WERI-Rb-1 (cell line): Measurements from ENCODE around the gene FGFR2.

Experiments
- DNase-seq: peaks from one replicate; pipeline ENCODE4 v3.0.0-alpha.2; 2020
- H3K27ac ChIP-seq: fragments of 250-450 bp; sonication (Bioruptor Pico); 2 replicates; pipeline ENCODE4 v1.5.1; 2020; ENCODE audit warnings: mild to moderate bottlenecking, moderate library complexity
- H3K27me3 ChIP-seq: fragments of 250-450 bp; sonication (Bioruptor Pico); 2 replicates; pipeline ENCODE4 v1.5.1; 2021; ENCODE audit warnings: mild to moderate bottlenecking, low read depth, moderate library complexity; ENCODE audit not compliant: insufficient read depth, severe bottlenecking
- H3K36me3 ChIP-seq: fragments of 250-450 bp; sonication (Bioruptor Pico); 2 replicates; pipeline ENCODE4 v1.5.1; 2020; ENCODE audit warnings: mild to moderate bottlenecking, moderate library complexity
- H3K4me3 ChIP-seq: 2 replicates; pipeline ENCODE4 v1.5.1; 2011; ENCODE audit warnings: low read depth, mild to moderate bottlenecking, control low read depth, low read length
- H3K9me3 ChIP-seq: fragments of 250-450 bp; sonication (Bioruptor Pico); 2 replicates; pipeline ENCODE4 v1.5.1; 2021; ENCODE audit warnings: mild to moderate bottlenecking, moderate library complexity; ENCODE audit not compliant: severe bottlenecking
- TF ChIP-seq, protein P1 (sequence below): IDR thresholded peaks from 2 replicates; pipeline ENCODE4 v1.5.1; 2011; ENCODE audit warnings: low read depth, mild to moderate bottlenecking, control low read depth, inconsistent platforms, low read length

The FGFR2 gene

DNA sequence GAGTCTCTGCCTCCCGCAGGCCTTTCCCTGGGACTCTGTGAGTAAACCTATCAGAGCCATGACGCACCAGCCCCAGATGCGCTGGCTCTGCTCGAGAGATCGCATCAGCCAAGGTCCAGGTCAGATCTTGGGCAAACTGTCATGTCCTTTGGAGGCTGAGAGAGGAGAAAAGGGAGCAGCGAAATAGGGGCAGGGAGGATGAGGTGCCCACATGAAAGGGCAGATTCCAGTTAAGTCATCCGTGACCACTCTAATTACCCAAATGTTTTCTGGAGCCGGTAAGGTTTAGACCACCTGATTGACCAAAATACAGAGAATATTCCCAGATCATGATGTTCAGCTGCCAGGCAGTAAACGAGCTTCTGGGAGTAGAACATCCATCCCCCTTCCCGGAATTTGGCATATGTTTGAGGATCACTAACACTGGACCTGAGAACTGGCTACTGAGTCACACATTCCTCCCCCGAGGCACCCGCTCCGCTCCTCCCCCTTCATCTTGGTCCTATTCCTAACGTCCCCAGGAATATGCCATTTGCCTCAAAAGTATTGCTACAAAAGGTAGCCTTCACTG is 88.0 kb downstream of the FGFR2 start:
- no peaks in the 10 kb centered on the region for H3K9me3 ChIP-seq
- no peaks in the 10 kb centered on the region for H3K27me3 ChIP-seq
- DNase-seq = no peak
- peaks cover 2% of the 10 kb centered on the region; the same call in 1 of the 2 replicates for H3K36me3 ChIP-seq
- no peak overlapping the region for H3K27ac ChIP-seq
- TF ChIP-seq, protein P1, sequence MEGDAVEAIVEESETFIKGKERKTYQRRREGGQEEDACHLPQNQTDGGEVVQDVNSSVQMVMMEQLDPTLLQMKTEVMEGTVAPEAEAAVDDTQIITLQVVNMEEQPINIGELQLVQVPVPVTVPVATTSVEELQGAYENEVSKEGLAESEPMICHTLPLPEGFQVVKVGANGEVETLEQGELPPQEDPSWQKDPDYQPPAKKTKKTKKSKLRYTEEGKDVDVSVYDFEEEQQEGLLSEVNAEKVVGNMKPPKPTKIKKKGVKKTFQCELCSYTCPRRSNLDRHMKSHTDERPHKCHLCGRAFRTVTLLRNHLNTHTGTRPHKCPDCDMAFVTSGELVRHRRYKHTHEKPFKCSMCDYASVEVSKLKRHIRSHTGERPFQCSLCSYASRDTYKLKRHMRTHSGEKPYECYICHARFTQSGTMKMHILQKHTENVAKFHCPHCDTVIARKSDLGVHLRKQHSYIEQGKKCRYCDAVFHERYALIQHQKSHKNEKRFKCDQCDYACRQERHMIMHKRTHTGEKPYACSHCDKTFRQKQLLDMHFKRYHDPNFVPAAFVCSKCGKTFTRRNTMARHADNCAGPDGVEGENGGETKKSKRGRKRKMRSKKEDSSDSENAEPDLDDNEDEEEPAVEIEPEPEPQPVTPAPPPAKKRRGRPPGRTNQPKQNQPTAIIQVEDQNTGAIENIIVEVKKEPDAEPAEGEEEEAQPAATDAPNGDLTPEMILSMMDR = no peak
- no peak overlapping the region for H3K4me3 ChIP-seq

DNA sequence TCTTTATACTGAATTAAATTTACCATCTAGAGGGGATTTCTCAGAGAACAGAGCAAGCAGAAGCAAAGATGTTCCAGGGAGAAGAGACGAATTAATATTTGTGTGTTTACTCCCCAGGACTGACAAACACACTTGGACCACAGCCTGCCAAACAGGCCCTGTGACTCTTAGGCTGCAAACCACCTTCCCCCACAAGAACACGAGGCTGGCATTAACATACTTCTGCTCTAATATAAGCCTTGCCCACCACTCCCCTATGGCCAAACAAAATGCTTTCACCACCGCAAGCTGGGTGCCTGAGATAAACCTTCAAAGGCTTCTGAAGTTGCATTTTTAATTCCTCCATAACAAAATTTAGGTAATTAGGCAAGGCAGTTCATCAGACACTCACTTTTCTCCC is 88.4 kb downstream of the FGFR2 start:
- no peaks in the 10 kb centered on the region for H3K9me3 ChIP-seq
- H3K27ac ChIP-seq = no peak overlapping the region
- H3K4me3 ChIP-seq = no peak overlapping the region
- no peaks in the 10 kb centered on the region for H3K27me3 ChIP-seq
- H3K36me3 ChIP-seq = peaks cover 2% of the 10 kb centered on the region; the same call in 1 of the 2 replicates
- TF ChIP-seq, protein P1 = no peak
- DNase-seq = no peak

DNA sequence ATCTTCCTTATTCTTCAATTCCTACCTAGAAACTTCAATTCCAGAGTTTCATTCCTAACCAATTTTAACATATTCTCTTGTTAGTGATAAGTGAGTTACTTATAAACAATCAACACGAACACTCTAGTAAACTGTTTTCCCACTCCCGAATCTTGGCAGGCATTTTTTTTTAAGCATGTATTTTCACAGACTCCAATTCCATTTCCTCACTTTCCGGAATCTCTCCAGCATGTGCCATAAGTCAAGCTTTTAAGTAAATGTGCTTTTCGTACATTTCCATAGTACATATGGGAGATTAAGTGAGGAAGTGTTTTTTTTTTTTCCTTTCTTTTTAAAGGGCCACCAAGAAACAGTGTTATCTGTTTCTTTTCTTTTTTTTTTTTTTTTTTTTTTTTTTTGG is 89.1 kb downstream of the FGFR2 start:
- Histone ChIP-seq H3K4me3 (no peak overlapping the region), H3K36me3 (peaks cover 2% of the 10 kb centered on the region; the same call in 1 of the 2 replicates)
- TF ChIP-seq, protein P1 = no peak

DNA sequence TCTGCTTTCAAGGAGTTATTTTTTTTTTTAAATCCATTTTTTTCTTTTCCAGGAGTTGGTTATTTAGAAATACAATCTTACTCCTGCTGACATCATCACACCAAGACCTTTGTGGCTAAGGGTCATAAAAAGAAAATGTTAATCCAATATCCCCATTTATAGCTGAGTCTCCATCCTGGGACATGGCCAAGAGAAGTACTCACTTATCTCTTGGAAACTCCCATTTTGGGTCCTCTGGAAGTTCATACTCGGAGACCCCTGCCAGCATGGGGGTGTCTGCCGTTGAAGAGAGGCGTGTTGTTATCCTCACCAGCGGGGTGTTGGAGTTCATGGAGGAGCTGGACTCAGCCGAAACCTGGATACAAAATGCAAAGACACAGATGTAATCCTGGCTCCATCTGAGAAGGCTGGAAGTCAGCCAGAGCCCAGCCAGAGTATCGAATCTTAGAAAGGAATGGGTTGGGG is 94.6 kb downstream of the FGFR2 start:
- TF ChIP-seq, protein P1 = no peak
- Histone ChIP-seq H3K9me3 (no peaks in the 10 kb centered on the region), H3K27ac (no peak overlapping the region), H3K36me3 (peaks cover 2% of the 10 kb centered on the region; the same call in 1 of the 2 replicates), H3K27me3 (no peaks in the 10 kb centered on the region), H3K4me3 (no peak overlapping the region)
- DNase-seq = no peak

More for the DNA sequence above, 89.1 kb downstream of the FGFR2 start:
- no peaks in the 10 kb centered on the region for H3K27me3 ChIP-seq
- no peak for DNase-seq
- no peaks in the 10 kb centered on the region for H3K9me3 ChIP-seq
- H3K27ac ChIP-seq = no peak overlapping the region

DNA sequence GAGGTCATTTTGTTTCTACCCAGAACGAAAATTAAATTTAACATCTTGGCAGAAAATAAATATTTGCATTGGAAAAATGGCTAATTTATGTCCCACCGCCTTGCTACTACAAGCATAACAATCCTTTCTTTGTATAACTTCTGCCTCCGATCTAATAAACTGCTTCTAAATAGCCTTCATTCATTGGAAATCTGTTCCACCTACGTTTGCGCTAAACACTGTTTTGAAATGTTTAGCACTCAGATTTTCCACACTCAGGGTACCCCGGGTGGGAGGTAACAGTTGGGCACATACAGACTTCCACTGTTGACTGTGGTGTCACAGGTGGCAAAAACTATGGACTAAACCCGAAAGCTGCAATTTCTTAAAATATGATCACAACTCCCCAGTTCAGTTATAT is 96.4 kb downstream of the FGFR2 start:
- no peaks in the 10 kb centered on the region for H3K27me3 ChIP-seq
- no peaks in the 10 kb centered on the region for H3K9me3 ChIP-seq
- TF ChIP-seq, protein P1 = no peak
- DNase-seq = no peak
- no peaks in the 10 kb centered on the region; the same call in none of the 2 replicates for H3K36me3 ChIP-seq
- H3K4me3 ChIP-seq = no peak overlapping the region
- H3K27ac ChIP-seq = no peak overlapping the region
